ENCODE data around the gene RCC2.

RCC2 gene

DNA sequence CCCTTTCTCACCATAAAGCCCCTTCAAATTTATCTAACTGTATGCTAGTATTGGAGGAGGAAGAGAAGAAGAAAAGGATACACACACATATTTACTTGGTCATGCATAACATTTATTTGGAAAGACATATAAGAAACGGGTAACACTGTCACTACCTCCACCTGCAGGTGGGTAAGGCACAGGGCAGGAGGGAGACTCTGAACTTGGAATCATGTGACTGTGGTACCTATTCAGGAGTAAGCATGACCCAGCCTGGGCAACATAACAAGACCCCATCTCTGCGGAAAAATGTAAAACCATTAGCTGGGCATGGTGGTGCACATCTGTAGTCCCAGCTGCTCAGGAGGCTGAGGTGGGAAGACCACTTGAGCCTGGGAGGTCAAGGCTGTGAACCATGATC, 68.9 kb downstream of the RCC2 start:
- no peak for DNase-seq

DNA sequence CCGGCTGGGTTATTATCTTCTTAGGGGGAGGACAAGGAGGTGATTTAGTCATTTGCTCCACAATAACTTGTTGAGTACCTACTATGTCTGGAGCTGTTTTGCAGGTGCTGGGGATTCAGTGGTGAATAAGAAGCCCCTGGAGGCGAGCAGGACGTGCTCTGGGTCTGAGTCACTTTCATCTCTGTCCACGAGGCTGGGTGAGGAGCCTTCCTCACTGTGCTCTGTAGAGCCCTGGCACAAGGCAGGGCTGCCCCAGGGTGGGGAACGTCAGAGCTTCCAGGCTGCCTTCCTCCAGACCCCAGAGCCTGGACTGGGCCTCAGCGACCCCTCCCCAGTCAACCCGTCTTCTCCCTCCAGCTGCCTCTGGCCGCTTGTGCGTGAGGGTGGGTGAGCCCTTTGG, 70.0 kb downstream of the RCC2 start:
- no peak for DNase-seq

GRCh38 chr1:17365293-17365692, 74.2 kb downstream of the RCC2 start:
- DNase-seq = no peak

DNA sequence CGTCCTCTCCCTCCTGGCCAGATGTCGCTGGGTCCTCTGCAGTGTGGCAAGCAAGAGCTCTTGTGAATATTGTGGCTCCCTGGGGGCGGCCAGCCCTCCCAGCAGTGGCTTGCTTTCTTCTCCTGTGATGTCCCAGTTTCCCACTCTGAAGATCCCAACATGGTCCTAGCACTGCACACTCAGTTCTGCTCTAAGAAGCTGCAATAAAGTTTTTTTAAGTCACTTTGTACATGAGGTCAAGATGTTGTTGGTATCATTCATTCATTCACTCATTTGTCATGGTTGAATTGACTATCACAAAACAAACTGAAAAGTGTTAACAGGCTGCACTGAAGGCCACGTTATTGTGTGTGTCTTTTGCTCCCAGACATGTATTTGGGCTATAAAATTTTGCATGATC, 75.7 kb downstream of the RCC2 start:
- no peak for DNase-seq

DNA sequence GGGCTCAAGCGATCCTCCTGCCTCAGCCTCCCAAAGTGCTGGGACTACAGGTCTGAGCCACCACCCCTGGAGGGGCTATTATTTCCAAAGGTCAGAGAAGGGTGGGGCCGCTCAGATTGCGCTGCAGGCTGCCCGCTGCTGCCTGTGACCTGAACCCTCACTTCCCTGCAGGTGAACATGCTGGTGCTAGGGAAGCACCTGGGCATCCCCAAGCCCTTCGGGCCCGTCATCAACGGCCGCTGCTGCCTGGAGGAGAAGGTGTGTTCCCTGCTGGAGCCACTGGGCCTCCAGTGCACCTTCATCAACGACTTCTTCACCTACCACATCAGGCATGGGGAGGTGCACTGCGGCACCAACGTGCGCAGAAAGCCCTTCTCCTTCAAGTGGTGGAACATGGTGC, 76.1 kb downstream of the RCC2 start:
- no peak for DNase-seq

DNA sequence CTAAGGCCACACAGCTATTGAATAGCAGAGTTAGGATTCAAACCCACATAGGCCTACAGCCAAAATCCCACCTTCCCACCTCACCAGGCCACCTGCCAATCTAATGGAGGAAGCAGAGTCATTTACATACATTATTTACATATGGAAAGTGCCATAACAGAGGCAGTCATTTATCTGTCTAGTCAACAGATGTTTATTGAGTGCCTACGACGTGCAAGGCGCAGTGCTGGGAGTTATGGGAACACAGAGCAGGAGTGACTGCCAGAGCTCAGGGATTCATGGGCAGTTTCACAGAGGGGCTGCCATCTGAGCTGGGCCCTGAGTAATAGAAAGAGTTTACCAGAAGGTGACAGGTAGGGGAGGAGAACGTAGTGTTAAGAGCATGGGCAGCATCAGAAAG, 77.8 kb downstream of the RCC2 start:
- no peak for DNase-seq

- no peak for DNase-seq
Observed at GRCh38 chr1:17360272-17360956, 79.1 kb downstream of the RCC2 start.

DNA sequence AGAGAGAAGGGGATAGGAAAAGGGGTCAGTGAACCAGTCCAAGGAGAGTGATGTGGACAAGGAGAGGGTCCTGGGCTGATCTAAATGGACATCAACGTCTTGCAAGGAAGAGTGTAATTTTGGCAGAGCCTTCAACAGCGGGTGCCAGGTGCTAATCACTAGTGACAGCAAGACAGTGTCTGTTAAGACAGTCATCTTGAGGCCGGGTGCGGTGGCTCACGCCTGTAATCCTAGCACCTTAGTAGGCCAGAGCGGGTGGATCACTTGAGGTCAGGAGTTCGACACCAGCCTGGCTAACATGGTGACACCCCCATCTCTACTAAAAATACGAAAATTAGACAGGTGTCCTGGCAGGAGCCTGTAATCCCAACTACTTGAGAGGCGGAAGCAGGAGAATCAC, 79.7 kb downstream of the RCC2 start:
- no peak for DNase-seq

DNA sequence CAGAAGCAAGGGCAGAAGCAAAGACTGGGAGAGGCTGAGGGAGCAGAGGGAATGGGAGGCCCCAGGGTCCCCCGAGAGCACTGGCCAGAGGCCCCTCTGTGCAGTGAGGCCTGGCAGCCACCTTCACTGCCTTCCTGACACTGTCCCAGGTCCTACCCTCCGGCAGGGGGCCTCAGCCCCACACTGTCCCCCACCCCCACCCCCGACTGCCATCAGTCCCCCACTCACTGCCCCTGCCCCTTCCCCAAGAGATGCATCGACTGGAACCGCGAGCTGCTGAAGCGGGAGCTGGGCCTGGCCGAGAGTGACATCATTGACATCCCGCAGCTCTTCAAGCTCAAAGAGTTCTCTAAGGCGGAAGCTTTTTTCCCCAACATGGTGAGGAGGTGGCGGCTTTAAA, 80.4 kb downstream of the RCC2 start:
- no peak for DNase-seq

GRCh38 chr1:17358557-17358956, 80.9 kb downstream of the RCC2 start:
- DNase-seq = no peak
